ENCODE data around the gene C11orf91.
"Not testable (repeated sequence)": the region's sequence is repeated elsewhere in the genome, so short reads cannot be mapped to it uniquely, and the experiment has no call there.

The C11orf91 gene, protein sequence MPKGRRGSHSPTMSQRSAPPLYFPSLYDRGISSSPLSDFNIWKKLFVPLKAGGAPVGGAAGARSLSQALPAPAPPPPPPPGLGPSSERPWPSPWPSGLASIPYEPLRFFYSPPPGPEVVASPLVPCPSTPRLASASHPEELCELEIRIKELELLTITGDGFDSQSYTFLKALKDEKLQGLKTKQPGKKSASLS
- total RNA-seq: 0 to 0.66 (median 0.04) reads per million in 17 experiments

DNA sequence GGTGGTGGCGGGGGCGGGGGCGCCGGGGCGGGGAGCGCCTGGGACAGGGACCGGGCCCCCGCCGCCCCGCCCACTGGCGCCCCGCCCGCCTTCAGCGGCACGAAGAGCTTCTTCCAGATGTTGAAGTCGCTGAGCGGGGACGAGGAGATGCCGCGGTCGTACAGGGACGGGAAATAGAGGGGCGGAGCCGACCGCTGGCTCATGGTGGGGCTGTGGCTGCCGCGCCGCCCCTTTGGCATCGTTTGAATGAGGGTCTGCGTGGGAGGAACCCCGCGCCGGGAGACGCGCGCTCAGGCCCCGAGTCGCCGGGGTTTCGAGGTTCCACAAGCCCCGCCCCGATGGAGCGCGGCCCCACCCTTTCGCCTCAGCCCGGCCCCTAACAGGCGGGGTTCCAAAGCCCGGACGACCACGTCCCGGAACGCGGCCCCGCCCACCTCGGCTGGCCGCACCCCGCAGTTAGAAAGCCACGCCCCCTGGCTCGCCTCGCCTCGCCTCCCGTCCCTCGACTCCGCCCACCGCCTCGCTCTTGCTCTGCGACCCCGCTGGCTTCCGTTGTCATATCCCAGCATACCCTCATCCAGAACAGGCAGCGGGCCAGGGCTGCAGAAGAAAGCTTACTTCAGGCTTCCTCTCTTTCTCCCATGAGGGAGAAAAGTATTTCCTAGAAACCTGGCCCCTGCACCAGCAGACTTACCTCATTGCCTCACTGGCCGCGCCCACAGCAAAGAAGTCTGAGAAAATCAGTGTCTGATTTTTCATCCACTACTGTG, at the start of gene C11orf91:
C11orf91 (minus strand) TSS at position 325 of the 770 bp plus-strand sequence; CDS start at position 239, 86 bp downstream.
- peak; percentile 93 to 98 (median 96) for DNase-seq

DNA sequence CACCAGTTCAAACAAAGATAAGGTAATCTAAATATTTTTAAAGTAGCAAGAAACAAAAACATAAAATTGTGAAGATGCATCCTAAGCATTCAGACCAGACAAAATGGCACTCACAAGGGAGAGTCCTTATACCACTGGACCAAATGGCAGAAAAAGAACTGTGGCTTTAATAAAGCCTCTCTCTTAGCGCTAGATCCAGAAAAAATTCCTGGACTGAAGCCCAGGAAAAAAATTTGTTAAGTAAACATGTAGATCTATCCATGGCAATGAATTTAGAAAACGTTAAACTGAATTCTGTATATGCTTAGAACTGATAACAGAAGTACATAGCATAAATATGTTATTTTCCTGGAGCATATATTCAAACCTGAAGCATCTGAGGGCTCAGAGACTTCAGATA, 47.4 kb upstream of the C11orf91 start:
- DNase-seq: no peak

DNA sequence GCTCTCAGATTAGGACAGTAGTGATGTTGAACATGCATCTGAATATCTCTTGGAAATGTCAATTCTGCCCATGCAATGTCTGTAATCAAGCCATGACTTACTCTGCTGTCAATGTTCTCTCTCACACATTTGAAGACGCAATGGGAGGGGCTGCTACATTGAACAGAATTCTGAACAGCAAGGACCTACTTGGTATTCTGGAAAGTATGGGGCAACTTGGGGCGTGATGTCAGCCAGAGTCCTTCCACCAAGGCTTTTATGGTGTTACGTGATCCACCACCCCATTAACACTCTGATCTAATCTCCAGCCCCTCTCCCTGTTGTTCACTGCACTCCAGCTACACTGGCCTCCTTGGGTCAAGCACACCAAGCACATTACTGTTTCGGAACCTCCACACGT, 42.7 kb upstream of the C11orf91 start:
- DNase-seq: no peak

DNA sequence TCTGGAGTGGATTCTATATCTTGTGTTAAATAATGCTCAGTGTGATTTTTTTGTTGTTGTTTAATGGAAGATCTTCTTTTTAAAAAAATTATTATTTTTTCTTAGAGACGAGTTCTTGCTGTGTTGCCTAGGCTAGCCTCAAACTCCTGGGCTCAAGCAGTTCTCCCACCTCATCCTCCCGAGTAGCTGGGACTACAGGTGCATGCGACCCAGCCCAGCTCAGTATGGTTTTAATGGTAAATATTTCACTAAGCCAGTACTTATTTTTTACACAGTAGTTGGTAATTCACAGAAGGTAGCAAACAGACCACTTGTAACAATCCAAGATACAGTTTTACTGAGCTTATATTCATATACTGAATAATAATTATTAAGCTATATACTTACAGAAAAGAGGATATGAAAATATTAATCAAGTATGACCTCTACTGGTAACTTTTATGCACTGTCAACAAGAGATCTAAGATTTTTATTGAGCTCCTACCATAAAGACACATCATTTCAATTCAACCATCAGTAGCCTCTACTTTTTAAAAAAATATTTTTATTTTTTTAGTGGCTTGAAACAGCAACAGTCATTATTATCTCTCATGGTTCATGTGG, 41.7 kb upstream of the C11orf91 start:
- peak in 2 of 4 experiments; percentile 66 to 68 for DNase-seq

DNA sequence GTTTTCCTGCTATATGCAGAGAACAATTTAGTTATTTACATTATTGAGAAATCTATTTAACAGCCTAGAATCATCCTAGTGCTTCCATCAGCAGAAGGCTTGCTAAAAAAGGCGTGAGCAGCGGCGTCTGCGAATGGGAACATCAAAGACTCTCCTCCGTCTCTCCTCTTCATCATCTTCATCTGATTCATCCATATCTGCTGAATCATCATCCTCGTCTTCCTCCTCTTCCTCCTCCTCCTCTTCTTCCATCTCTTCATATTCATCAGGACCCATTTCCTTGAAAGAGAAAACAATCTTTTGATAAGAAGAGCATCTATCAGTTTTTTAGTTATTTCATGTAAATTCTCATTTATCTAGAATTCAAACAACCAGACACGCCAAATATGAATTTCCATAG, 41.2 kb upstream of the C11orf91 start:
- no peak for DNase-seq

DNA sequence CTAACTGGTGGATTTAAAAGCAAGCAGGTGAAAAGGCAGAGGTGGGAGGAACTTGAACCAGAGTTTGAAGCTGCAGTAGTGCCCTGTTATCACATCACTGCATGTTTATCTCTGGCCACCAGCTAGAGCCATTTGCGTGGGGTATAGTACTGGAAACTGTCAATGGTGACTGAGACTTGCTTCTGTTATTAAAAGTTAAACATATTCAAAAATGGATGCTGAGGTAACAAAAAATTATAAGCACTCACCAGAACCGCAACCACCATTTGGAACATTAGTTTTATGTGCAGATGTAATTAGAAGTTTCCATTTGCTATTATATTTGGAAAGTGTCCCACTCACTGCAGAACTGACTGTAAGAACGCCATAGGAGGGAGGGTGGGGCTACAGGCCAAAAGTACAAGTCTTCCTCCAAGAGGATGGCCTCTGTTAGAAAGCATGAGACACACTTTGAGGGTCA, 36.8 kb upstream of the C11orf91 start:
- no peak for DNase-seq

DNA sequence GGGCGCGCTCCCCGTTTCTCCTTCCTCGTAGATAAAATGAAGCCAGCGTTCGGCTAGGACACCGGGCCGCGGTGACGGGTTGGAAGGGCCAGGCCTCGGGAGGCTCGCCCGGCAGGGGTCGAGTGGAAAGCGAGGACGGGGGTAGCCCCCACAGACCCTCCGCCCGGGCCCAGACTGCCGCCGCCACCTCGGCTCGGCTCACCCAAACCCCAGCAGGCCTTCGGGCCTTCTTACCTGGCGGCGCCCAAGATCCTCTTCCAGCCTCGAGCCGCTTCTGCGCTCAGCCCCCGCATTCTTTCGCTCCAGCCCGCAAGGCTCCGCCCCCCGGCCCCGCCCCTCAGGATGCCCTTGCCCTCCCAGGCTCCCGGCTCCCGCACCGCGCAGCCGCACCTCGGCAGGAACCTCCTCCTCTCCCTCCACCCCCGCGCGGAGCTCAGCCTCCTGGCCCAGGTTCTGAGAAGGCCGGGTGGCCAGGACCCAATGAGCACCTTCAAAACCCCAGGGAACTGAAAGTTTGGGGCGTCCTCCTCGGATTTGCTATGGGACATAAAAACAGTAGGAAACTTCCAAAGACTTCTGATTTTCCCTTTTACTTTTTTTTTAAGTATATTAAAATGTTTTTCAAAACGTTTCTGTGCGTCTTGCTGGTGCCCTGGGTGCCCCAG, 35.7 kb upstream of the C11orf91 start, which contains the start of gene CD59:
CD59 (minus strand) TSS at position 276 of the 665 bp plus-strand sequence. CDS start 13,978 bp downstream, outside the sequence.
- DNase-seq: peak; percentile 81 to 94 (median 89)

DNA sequence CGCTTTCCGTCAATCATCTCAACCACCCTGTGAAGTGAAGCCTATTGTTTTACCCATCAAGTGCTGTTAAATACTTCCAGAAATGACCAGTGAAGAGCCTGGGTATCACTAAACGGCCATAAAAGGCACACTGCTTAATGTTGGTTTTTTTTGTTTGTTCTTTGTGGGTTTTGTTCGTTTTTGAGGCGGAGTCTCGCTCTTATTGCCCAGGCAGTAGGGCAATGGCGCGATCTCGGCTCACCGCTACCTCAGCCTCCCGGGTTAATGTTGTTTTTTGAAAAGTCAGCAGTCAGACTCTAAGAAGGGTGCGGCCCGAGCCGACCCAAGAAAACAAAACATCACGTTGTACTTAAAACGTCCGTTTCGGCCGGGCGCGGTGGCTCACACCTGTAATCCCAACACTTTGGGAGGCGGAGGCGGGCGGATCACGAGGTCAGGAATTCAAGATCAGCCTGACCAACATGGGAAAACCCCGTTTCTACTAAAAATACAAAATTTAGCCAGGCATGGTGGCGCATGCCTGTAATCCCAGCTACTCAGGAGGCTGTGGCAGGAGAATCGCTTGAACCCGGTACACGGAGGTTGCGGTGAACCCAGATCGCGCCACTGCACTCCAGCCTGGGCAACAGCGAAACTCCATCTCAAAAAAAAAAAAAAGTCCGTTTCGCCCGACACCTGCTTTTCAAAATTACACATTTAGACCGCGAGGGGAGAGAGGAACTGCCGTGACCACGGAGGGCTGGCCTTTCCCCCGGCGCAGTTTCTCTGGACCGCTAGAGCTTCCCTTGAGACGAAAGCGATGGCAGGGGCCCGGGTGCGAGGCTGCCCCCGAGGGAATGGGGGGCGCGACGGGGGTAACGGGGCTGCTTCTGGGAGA, 34.9 kb upstream of the C11orf91 start:
- DNase-seq: peak; percentile 37 to 71 (median 62)

DNA sequence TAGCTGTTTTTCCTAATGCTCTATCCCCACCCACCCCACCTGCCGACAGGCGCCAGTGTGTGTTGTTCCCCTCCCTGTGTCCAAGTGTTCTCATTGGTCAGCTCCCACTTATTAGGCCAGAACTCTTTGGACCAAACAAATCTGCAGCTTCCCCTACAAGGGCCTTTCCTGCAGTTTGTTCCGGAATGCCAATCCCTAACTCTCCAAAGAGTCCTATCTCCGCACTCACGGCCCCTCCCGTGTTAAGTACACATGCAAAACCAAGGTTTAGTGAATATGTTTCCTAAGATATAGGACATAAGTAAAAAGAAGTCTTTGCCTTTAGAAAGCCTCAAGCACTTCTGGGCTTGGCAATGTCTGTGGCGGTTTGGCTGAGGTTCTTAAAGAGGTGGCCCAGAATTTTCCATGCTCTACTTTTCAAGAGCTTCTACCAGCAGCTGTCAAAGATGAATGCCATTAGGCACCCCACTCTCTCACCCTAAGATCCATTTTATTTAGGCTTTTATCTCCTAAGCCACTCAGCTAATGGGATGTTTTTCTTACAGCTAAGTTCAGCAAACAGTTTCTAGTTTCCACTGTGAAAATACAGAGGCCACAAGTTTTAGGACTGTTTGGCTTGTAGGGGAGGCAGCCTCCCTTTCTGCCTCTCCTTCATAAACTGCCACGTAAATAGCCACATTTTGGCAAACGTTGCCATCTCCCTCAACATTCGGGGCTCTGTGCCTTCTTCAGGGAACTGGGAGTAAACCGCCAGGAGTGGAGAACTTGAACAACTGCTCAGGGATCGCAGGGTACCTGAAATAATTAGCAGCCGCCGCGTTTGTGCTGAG, 34.0 kb upstream of the C11orf91 start:
- DNase-seq: no peak

DNA sequence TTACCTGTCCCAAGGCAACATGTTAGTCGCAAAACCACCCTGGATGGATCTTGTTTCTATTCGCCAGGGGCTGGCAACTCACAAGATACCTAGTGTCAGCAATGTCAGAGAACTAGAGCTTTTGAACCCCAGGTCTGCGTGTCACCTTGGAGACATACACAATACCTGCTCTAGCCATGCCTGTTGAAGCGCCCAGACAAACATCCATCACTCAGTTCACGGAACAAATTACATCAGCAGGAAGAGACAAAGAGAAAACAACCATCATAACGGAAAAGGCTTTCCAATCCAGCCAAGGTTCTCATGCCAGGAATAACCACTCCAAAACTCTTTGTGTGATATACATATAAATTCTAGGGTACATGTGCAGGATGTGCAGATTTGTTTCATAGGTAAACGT, 33.4 kb upstream of the C11orf91 start:
- DNase-seq: no peak

DNA sequence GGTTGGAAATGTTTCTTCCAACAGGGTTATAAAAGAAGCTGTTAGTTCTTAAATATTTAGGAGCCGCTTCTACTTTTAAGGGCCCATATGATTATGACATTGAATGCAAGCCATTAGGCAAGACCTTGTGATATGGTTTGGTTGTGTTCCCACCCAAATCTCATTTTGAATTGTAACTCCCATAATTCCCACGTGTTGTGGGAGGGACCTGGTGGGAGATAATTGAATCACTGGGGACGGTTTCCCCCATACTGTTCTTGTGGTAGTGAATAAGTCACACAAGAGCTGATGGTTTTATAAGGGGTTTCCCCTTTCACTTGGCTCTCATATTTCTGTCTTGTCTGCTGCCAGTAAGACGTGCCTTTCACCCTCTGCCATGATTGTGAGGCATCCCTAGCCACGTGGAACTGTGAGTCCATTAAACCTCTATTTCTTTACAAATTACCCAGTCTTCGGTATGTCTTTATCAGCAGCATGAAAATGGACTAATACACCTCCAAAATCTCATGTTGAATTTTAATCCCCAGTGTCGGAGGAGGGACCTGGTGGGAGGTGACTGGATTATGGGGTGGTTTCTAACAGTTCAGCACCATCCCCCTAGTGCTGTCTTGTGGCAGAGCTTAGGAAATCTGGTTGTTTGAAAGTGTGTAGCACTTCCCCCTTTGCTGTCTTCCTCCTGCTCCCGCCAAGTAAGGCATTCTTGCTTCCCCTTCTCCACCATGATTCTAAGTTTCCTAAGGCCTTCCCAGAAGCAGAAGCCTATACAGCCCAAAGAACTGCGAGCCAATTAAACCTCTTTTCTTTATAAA, 31.3 kb upstream of the C11orf91 start:
- DNase-seq: peak; percentile 80 to 91 (median 86)

DNA sequence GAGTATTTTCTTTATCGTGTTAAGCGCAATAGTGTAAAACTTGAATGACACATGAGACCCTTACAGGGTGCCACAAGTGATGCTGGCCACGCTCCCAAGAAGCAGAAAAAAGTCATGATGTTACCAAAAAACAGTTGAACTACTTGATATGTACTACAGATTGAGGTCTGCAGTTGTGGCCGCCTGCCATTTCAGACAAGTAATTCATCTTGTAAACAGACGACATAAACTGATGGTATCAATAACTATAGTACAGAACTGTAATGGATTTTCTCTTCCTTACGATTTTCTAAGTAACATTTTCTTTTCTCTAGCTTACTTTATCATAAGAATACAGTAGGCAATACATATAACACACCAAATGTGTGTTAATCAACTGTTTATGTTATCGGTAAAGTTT, 30.1 kb upstream of the C11orf91 start:
- no peak for DNase-seq

DNA sequence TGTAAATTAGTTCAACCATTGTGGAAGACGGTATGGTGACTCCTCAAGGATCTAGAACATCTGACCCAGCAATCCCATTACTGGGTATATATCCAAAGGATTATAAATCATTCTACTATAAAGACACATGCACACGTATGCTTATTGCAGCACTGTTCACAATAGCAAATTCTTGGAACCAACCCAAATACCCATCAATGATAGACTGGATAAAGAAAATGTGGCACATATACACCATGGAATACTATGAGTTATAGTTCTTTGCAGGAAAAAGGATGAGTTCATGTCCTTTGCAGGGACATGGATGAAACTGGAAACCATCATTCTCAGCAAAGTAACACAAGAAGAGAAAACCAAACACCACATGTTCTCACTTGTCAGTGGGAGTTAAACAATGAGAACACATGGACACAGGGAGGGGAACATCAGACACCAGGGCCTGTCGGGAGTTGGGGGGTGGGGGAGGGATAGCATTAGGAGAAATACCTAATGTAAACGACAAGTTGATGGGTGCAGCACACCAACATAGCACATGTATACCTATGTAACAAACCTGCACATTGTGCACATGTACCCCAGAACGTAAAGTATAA, 28.5 kb upstream of the C11orf91 start:
- not testable (repeated sequence) for DNase-seq

DNA sequence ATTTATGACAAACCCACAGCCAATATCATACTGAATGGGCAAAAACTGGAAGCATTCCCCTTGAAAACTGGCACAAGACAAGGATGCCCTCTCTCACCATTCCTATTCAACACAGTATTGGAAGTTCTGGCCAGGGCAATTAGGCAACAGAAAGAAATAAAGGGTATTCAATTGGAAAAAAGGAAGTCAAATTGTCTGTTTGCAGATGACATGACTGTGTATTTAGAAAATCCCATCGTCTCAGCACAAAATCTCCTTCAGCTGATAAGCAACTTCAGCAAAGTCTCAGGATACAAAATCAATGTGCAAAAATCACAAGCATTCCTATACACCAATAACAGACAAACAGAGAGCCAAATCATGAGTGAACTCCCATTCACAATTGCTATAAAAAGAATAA, 26.9 kb upstream of the C11orf91 start:
- peak in 2 of 4 experiments; percentile 59 for DNase-seq

DNA sequence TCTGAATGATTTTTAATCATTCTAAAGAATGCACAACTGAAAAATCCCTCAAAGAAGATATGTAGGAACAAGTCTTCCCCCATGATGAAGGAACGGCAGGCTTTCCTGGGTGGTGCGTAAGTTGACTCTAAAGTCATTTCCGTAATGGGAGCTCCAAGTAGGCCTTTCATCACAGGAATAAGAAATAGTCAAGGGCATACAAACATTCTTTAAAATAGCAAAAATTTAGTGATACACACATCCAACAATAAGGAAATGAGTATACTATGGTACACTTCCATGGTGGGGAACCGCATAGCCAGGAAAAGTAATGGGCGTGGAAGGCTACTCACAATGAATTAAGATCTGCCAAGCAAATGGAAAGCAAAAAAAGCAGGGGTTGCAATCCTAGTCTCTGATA, 24.9 kb upstream of the C11orf91 start:
- DNase-seq: no peak

DNA sequence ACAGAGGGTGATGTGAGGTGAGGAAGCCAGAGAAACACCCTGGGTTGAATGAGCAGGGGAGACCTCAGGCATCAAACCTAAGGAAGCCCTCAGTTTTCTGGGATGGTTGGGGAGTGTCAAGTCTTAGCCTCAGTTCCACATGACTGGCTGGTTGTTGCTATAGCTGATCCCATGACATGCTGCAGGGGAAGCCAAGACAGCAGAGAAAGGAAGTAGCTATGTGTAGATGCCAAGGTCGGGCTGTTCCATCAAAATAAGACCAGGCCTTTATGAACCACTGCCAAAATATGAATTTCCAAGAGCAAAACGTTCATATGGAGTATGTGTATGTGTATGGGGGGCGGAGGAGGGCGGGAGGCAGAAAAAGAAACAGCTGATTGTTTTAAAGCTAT, 24.0 kb upstream of the C11orf91 start:
- peak; percentile 63 to 85 (median 77) for DNase-seq

DNA sequence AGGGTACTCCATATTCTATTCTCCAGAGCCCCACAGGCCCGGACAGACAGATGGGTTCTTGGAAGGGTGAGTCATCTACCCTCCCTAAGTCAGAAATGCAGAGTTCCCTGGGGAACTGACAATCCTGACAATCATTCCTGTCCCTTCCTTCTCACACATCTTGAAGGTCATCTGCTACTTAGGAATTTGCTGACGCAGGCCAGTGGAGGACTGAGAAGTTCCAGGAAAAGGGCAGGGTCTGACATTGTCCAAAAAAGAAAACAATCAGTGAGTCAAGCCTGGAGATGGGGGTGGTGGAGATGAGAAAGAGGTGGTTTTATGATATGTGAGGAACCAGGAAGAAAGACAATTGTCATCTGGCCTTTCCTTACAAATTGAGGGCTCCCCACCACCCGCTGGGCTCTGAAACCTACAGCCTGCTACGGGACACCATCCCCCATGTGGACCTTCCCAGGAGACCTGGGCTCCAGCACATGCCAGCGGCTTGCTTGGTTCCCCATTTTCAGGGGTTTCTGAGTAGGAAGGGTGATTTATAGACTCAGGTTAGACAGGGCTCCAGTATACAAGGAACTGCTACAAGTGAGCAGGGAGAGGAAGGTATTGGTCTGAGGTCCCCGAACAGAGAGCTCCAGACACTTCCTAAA, 22.7 kb upstream of the C11orf91 start:
- DNase-seq: peak; percentile 57 to 77 (median 66)

DNA sequence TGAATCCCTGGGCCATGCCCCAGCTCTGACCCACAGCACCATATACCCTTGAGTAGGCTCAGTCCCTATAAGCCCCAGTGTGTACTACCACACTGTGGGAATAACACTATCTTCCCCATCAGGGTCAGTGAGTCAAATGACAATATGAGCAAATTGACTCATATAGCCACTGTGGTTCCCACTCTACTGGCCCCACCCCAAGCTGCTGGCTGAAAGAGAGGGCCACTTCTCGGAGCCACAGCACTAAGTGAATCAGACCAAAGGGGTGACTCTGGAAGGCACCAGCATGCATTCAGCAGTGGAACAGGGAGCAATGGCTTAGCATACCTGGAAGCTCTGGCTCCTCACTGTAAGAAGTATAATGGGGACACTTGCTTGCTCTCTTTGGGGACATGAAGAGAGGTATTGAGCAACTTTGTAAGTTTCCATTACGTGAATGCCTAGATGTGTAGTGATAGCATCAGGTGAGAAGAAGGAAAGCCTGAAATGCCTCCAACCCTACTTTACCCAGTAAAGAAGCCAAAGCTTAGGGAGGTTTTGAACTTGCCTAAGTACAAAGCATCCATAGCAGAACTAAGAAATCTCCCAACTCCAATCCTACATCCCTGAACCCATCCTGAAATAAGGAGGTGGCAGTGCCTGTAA, 22.1 kb upstream of the C11orf91 start:
- peak; percentile 76 to 90 (median 80) for DNase-seq

DNA sequence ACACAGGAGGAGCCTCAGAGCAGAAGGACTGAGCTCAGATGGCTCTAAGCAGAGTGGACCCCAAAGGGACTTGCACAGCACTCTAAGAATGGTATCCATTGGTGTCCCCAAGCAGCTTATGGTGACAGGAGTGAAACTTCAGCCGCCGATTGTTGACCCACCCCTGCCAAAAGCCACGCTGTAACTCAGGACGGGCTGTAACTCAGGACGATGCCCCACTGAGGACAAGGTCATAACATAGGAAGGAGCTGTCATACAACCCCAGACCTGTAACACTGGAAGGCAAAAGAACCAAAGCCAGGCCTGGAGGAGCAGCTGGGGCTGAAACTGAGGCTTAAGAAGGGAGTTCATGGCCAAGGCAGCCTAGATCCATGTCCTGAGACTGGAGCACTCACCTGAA, 21.4 kb upstream of the C11orf91 start:
- no peak for DNase-seq

Measured in suppressor macrophage (primary cell).